Measurements from ENCODE around the gene PCBP4. TPM values are rescaled to one million over a fixed set of nuclear protein-coding genes. Genes with fewer than 3 reads are reported as not detected.

The PCBP4 gene
- total RNA-seq, 1 experiment from 2014 or later = 28.7 TPM

- TF ChIP-seq ZNF671 (CRISPR knock-in tag; IDR thresholded peaks at IDR 0.05) = no peak
- TF ChIP-seq ESRRA (CRISPR knock-in tag; IDR thresholded peaks at IDR 0.05; ENCODE audit: borderline replicate concordance) = no peak
- TF ChIP-seq ATF3 (CRISPR knock-in tag; conservative IDR thresholded peaks at IDR 0.05) = no peak
- TF ChIP-seq ZNF396 (CRISPR knock-in tag; IDR thresholded peaks at IDR 0.05; ENCODE audit: borderline replicate concordance) = no peak
- TF ChIP-seq IRF1 (CRISPR knock-in tag; IDR thresholded peaks at IDR 0.05) = no peak
- no peak for TF ChIP-seq E2F4 (CRISPR knock-in tag; IDR thresholded peaks at IDR 0.05; ENCODE audit: borderline replicate concordance, low read depth)
- no peak for TF ChIP-seq ERG (CRISPR knock-in tag; IDR thresholded peaks at IDR 0.05)
- TF ChIP-seq, protein P1, sequence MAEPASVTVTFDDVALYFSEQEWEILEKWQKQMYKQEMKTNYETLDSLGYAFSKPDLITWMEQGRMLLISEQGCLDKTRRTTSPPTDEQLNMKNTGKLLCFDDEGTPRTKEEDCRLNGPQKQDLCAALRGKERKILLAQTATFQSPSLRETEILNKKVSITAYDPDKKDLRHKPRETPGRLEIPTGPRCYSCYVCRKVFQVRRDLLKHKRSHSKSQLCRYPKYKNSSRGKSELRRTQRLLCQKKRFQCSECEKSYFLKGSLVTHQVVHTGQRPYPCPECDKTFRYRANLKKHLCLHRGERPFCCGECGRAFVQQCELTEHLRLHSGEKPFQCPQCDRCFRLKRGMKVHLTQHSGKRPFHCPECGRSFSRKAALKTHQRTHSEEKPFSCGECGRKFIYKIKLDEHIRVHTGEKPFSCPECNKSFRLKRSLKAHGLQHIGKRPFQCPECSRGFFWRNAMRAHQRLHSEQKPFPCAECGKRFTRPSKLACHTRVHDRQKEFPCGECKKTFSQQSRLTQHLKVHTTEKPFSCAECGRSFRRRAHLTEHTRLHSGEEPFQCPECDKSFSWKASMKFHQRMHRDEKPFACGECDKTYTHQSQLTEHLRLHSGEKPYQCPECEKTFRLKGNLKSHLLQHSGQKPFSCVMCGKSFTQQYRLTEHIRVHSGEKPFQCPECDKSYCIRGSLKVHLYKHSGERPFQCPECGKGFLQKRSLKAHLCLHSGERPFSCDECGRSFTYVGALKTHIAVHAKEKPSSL (CRISPR knock-in tag; conservative IDR thresholded peaks at IDR 0.05) = no peak
- no peak for TF ChIP-seq ZNF416 (CRISPR knock-in tag; IDR thresholded peaks at IDR 0.05)
- no peak for TF ChIP-seq MLX (CRISPR knock-in tag; IDR thresholded peaks at IDR 0.05)
- TF ChIP-seq ZNF281 (CRISPR knock-in tag; IDR thresholded peaks at IDR 0.05) = no peak
- Mint-ChIP-seq H3K27me3 (ENCODE audit: low read depth) (peaks cover 27% of the 10 kb centered on the region), H3K36me3 (no peaks in the 10 kb centered on the region), H3K4me1 (peaks cover 46% of the 10 kb centered on the region), H3K9me3 (no peaks in the 10 kb centered on the region), H3K27ac (no peak overlapping the region), H3K4me3 (no peak overlapping the region)
- CTCF ChIA-PET = interaction anchor here (1.7 to 6.3 kb wide), 3 partner anchors 12 to 82 kb away, joined by 5 to 43 read pairs (median 41); partner anchors contain the start of genes ACY1, PARP3 and RRP9
- DNase-seq (ENCODE audit: low spot score) = no peak
- ATAC-seq = no peak
- POLR2A ChIA-PET = interaction anchor here (3.7 kb wide), 1 partner anchor 12 kb away, joined by 23 read pairs; the partner anchor contains the start of gene ACY1
These were observed 3.5 kb upstream of the PCBP4 start for GRCh38 chr3:51970606-51971300.

GRCh38 chr3:51969841-51970240 is 2.6 kb upstream of the PCBP4 start:
- DNase-seq (ENCODE audit: low spot score) (no peak), ATAC-seq (no peak)
- no peak overlapping the region for H3K27ac Mint-ChIP-seq
- ChIA-PET CTCF (interaction anchor here (0.9 to 6.3 kb wide), 9 partner anchors 13 to 261 kb away, joined by 3 to 43 read pairs (median 3); partner anchors contain the start of genes ACY1, GPR62, PARP3 and RRP9), POLR2A (interaction anchor here (0.6 to 3.7 kb wide), 7 partner anchors 9 to 277 kb away, joined by 3 to 23 read pairs (median 4); partner anchors contain the start of genes ACY1, GPR62, PARP3 and RPL29)
- peaks cover 27% of the 10 kb centered on the region for H3K27me3 Mint-ChIP-seq (ENCODE audit: low read depth)
- no peak for TF ChIP-seq ATF1 (CRISPR knock-in tag; IDR thresholded peaks at IDR 0.05)
- TF ChIP-seq PRRX2 (CRISPR knock-in tag; IDR thresholded peaks at IDR 0.05) = no peak
- TF ChIP-seq, protein P2, sequence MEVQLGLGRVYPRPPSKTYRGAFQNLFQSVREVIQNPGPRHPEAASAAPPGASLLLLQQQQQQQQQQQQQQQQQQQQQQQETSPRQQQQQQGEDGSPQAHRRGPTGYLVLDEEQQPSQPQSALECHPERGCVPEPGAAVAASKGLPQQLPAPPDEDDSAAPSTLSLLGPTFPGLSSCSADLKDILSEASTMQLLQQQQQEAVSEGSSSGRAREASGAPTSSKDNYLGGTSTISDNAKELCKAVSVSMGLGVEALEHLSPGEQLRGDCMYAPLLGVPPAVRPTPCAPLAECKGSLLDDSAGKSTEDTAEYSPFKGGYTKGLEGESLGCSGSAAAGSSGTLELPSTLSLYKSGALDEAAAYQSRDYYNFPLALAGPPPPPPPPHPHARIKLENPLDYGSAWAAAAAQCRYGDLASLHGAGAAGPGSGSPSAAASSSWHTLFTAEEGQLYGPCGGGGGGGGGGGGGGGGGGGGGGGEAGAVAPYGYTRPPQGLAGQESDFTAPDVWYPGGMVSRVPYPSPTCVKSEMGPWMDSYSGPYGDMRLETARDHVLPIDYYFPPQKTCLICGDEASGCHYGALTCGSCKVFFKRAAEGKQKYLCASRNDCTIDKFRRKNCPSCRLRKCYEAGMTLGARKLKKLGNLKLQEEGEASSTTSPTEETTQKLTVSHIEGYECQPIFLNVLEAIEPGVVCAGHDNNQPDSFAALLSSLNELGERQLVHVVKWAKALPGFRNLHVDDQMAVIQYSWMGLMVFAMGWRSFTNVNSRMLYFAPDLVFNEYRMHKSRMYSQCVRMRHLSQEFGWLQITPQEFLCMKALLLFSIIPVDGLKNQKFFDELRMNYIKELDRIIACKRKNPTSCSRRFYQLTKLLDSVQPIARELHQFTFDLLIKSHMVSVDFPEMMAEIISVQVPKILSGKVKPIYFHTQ (CRISPR knock-in tag; IDR thresholded peaks at IDR 0.05) = no peak
- no peak for TF ChIP-seq JUN (CRISPR knock-in tag; IDR thresholded peaks at IDR 0.05)
- no peaks in the 10 kb centered on the region for H3K9me3 Mint-ChIP-seq
- H3K4me3 Mint-ChIP-seq = no peak overlapping the region
- peaks cover 48% of the 10 kb centered on the region for H3K4me1 Mint-ChIP-seq
- H3K36me3 Mint-ChIP-seq = no peaks in the 10 kb centered on the region
